Measurements from ENCODE around the gene TTC21B. TPM values are rescaled to one million over a fixed set of nuclear protein-coding genes. Genes with fewer than 3 reads are reported as not detected.

The TTC21B gene
- total RNA-seq, 1 experiment from 2014 or later = 20.8 TPM

DNA sequence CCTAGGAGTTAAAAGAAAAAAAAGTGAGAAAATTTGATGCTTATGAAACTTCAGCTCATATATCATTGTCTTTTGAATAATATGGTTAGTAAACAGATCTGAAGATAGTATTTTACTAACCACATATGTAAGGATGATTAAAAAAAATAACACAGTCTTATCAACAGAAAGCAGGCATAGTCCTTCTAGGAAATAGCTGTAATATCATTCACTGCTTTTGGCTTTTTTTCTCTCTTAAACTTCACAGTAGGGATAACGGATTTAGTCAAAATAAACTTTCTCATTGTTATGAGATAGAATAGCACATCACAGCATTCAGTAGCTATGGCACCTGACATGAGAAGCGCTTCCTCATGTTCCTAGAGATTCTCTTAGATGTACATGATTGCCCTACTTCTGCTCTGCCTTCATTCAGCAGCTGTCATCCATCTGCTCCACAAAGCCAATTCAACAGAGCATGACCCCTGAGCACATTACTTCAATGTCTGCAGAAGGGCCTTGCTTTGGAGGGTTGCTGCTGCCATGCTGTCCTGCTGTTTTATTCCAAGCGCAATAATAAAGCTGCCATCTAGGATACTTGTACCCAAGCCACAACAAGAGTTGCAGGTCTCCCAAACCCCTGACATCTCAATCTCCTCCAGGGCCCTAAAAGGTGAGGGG is 67.0 kb downstream of the TTC21B start:
- H3K36me3 Mint-ChIP-seq = peaks cover 10% of the 10 kb centered on the region; the same call in 1 of the 2 replicates
- no peaks in the 10 kb centered on the region for H3K4me1 Mint-ChIP-seq
- TF ChIP-seq SP1 (CRISPR knock-in tag; conservative IDR thresholded peaks at IDR 0.05) = no peak
- TF ChIP-seq, protein P1, sequence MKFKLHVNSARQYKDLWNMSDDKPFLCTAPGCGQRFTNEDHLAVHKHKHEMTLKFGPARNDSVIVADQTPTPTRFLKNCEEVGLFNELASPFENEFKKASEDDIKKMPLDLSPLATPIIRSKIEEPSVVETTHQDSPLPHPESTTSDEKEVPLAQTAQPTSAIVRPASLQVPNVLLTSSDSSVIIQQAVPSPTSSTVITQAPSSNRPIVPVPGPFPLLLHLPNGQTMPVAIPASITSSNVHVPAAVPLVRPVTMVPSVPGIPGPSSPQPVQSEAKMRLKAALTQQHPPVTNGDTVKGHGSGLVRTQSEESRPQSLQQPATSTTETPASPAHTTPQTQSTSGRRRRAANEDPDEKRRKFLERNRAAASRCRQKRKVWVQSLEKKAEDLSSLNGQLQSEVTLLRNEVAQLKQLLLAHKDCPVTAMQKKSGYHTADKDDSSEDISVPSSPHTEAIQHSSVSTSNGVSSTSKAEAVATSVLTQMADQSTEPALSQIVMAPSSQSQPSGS (CRISPR knock-in tag; IDR thresholded peaks at IDR 0.05; ENCODE audit: borderline replicate concordance, low read depth) = no peak
- no peak for TF ChIP-seq IRF2 (CRISPR knock-in tag; IDR thresholded peaks at IDR 0.05; ENCODE audit: borderline replicate concordance, low read depth)
- TF ChIP-seq TEAD4 (CRISPR knock-in tag; IDR thresholded peaks at IDR 0.05) = no peak
- TF ChIP-seq ZNF396 (CRISPR knock-in tag; IDR thresholded peaks at IDR 0.05; ENCODE audit: borderline replicate concordance) = no peak
- no peak for TF ChIP-seq SMAD4 (CRISPR knock-in tag; IDR thresholded peaks at IDR 0.05)
- TF ChIP-seq FOXK1 (CRISPR knock-in tag; IDR thresholded peaks at IDR 0.05) = no peak
- TF ChIP-seq RELA (CRISPR knock-in tag; IDR thresholded peaks at IDR 0.05; ENCODE audit: borderline replicate concordance) = no peak
- TF ChIP-seq, protein P2, sequence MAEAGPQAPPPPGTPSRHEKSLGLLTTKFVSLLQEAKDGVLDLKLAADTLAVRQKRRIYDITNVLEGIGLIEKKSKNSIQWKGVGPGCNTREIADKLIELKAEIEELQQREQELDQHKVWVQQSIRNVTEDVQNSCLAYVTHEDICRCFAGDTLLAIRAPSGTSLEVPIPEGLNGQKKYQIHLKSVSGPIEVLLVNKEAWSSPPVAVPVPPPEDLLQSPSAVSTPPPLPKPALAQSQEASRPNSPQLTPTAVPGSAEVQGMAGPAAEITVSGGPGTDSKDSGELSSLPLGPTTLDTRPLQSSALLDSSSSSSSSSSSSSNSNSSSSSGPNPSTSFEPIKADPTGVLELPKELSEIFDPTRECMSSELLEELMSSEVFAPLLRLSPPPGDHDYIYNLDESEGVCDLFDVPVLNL (CRISPR knock-in tag; IDR thresholded peaks at IDR 0.05; ENCODE audit: borderline replicate concordance, low read depth) = no peak
- TF ChIP-seq GABPB1 (CRISPR knock-in tag; IDR thresholded peaks at IDR 0.05) = no peak
- TF ChIP-seq, protein P3, sequence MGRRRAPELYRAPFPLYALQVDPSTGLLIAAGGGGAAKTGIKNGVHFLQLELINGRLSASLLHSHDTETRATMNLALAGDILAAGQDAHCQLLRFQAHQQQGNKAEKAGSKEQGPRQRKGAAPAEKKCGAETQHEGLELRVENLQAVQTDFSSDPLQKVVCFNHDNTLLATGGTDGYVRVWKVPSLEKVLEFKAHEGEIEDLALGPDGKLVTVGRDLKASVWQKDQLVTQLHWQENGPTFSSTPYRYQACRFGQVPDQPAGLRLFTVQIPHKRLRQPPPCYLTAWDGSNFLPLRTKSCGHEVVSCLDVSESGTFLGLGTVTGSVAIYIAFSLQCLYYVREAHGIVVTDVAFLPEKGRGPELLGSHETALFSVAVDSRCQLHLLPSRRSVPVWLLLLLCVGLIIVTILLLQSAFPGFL (CRISPR knock-in tag; IDR thresholded peaks at IDR 0.05; ENCODE audit: borderline replicate concordance) = no peak
- no peak for TF ChIP-seq ZNF416 (CRISPR knock-in tag; IDR thresholded peaks at IDR 0.05)
- TF ChIP-seq RORB (CRISPR knock-in tag; IDR thresholded peaks at IDR 0.05) = no peak
- no peak for TF ChIP-seq NFE2L1 (CRISPR knock-in tag; IDR thresholded peaks at IDR 0.05)
- no peaks in the 10 kb centered on the region for H3K9me3 Mint-ChIP-seq
- POLR2A ChIA-PET = no interaction called here
- H3K4me3 Mint-ChIP-seq = no peak overlapping the region
- no peak for ATAC-seq
- H3K27me3 Mint-ChIP-seq (ENCODE audit: low read depth) = no peaks in the 10 kb centered on the region
- CTCF ChIA-PET = interaction anchor here (1.0 to 2.8 kb wide), 2 partner anchors 12 to 108 kb away, joined by 3 to 11 read pairs; no protein-coding TSS in a partner anchor
- DNase-seq (ENCODE audit: low spot score) = no peak
- H3K27ac Mint-ChIP-seq = no peak overlapping the region

DNA sequence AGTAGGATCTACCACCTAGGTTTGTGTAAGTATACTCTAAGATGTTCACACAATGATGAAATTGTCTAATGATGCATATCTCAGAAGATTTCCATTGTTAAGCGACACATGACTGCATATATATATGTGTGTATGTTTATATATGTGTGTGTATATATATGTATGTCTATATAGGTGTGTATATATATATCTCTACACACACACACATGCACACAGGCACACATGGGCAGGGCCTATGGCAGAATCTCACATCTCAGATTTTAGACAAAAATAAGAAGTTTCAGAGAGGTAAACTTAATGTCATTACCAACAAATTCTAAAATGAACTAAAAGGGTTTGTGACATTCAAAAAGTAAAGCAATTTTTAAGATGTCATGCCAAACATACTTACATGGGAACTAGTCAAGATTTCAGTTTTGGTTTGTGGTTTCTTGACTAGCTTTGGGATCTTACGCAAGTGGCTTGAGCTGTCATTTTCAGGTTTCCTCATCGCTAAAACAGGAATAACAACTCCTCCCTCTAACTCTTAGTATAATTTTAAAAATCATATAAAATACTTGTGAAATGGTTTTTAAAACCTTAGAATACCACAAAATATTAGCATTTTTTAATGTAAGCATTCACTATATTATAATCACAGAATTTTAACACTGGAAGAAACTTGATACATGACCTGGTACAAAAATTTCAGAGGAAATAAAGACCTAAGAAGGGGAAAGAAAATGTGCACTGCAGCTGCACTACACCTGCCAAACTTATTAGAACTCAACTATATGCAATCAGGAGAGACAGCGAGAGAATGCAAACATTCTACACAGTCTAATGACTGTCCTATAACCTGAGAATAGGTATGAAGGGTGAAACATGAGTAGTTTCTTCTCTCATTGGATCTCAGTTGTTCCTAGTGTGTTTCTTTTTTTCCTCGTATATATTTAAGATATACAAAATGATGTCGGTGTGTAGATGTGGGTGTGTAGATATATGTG is 75.7 kb downstream of the TTC21B start:
- Mint-ChIP-seq H3K4me3 (no peak overlapping the region), H3K9me3 (no peaks in the 10 kb centered on the region), H3K27ac (no peak overlapping the region), H3K4me1 (no peaks in the 10 kb centered on the region), H3K36me3 (peaks cover 5% of the 10 kb centered on the region; the same call in 1 of the 2 replicates), H3K27me3 (ENCODE audit: low read depth) (no peaks in the 10 kb centered on the region)
- ATAC-seq = no peak
- ChIA-PET CTCF (no interaction called here), POLR2A (no interaction called here)
- no peak for DNase-seq (ENCODE audit: low spot score)
- TF ChIP-seq, protein P4, sequence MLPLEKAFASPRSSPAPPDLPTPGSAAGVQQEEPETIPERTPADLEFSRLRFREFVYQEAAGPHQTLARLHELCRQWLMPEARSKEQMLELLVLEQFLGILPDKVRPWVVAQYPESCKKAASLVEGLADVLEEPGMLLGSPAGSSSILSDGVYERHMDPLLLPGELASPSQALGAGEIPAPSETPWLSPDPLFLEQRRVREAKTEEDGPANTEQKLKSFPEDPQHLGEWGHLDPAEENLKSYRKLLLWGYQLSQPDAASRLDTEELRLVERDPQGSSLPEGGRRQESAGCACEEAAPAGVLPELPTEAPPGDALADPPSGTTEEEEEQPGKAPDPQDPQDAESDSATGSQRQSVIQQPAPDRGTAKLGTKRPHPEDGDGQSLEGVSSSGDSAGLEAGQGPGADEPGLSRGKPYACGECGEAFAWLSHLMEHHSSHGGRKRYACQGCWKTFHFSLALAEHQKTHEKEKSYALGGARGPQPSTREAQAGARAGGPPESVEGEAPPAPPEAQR (CRISPR knock-in tag; IDR thresholded peaks at IDR 0.05) = no peak
- TF ChIP-seq ZNF263 (CRISPR knock-in tag; IDR thresholded peaks at IDR 0.05; ENCODE audit: low read depth) = no peak
- no peak for TF ChIP-seq FOXK1 (CRISPR knock-in tag; IDR thresholded peaks at IDR 0.05)
- TF ChIP-seq RELA (CRISPR knock-in tag; IDR thresholded peaks at IDR 0.05; ENCODE audit: borderline replicate concordance) = no peak
- TF ChIP-seq ZNF121 (CRISPR knock-in tag; IDR thresholded peaks at IDR 0.05) = no peak
- TF ChIP-seq TP53 (CRISPR knock-in tag; IDR thresholded peaks at IDR 0.05) = no peak
- TF ChIP-seq, protein P5, sequence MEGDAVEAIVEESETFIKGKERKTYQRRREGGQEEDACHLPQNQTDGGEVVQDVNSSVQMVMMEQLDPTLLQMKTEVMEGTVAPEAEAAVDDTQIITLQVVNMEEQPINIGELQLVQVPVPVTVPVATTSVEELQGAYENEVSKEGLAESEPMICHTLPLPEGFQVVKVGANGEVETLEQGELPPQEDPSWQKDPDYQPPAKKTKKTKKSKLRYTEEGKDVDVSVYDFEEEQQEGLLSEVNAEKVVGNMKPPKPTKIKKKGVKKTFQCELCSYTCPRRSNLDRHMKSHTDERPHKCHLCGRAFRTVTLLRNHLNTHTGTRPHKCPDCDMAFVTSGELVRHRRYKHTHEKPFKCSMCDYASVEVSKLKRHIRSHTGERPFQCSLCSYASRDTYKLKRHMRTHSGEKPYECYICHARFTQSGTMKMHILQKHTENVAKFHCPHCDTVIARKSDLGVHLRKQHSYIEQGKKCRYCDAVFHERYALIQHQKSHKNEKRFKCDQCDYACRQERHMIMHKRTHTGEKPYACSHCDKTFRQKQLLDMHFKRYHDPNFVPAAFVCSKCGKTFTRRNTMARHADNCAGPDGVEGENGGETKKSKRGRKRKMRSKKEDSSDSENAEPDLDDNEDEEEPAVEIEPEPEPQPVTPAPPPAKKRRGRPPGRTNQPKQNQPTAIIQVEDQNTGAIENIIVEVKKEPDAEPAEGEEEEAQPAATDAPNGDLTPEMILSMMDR (IDR thresholded peaks at IDR 0.05) = no peak
